GM12878 (cell line): Measurements from ENCODE around the gene SLC39A8. TPM values are rescaled to one million over a fixed set of nuclear protein-coding genes. Genes with fewer than 3 reads are reported as not detected.

Source experiments
- ATAC-seq: fragments of 200-7000 bp; cut with Tn5 transposase; 3 replicates; pipeline ENCODE4 v1.9.1; 2020; ENCODE audit warnings: mild to moderate bottlenecking, moderate library complexity
- BruUV-seq: library from RNA; stranded (reverse); fragments of 400-500 nt; replicated peaks from 2 replicates; lab custom pipeline; 2021; lab: Mats Ljungman, UMichigan
- CTCF ChIA-PET: fragments of 300-600 bp; sonication (Branson Sonifier 250); formaldehyde crosslinking; extraction: SDS; loops from one replicate; lab custom pipeline; 2021; ENCODE audit warnings: inconsistent platforms; lab: Yijun Ruan, JAX
- POLR2A ChIA-PET: fragments of 350-600 bp; formaldehyde crosslinking; extraction: SDS; loops from one replicate; lab custom pipeline; 2021; ENCODE audit warnings: inconsistent platforms; lab: Charles Lee
- RAD21 ChIA-PET: fragments of 300-600 bp; sonication (Branson Sonifier 250); formaldehyde crosslinking; loops from one replicate; lab custom pipeline; 2023; ENCODE audit warnings: antibody characterized with exemption; ENCODE audit not compliant: unreplicated experiment; lab: Charles Lee
- SMC1A ChIA-PET: fragments of 300-600 bp; sonication (Branson Sonifier 250); formaldehyde crosslinking; loops from one replicate; lab custom pipeline; 2023; ENCODE audit not compliant: unreplicated experiment, uncharacterized antibody; lab: Charles Lee
- DNase-seq: peaks from one replicate; pipeline ENCODE4 v3.0.0-alpha.2; 2011; ENCODE audit warnings: low read depth, low spot score
- FAIRE-seq: peaks from 3 replicates; lab custom pipeline; 2011; peaks lifted over from hg19 to GRCh38; lab: Jason Lieb, UNC
- H2AFZ ChIP-seq: 2 replicates; pipeline ENCODE4 v1.6.0; 2011; ENCODE audit warnings: low read depth, low read length, control low read depth; ENCODE audit not compliant: control insufficient read depth
- H3K27ac ChIP-seq: 2 replicates; pipeline ENCODE4 v1.5.1; 2011; ENCODE audit warnings: control low read depth; ENCODE audit not compliant: control insufficient read depth, insufficient read depth
- H3K27me3 ChIP-seq, 2 experiments: replicated peaks in 1 of 2; 2 replicates each; pipeline versions ENCODE4 v1.6.0 to v1.6.1; 2011; ENCODE audit warnings: low read length in 1 of 2; ENCODE audit not compliant: control insufficient read depth in 2 of 2, insufficient read depth in 2 of 2
- H3K36me3 ChIP-seq, 2 experiments: 2 replicates each; pipeline ENCODE4 v1.5.1; 2011; ENCODE audit warnings: low read length in 1 of 2; ENCODE audit not compliant: control insufficient read depth in 2 of 2, insufficient read depth in 2 of 2
- H3K4me1 ChIP-seq: 2 replicates; pipeline ENCODE4 v1.6.1; 2011; ENCODE audit warnings: mild to moderate bottlenecking, low read length, moderate library complexity, mixed read lengths; ENCODE audit not compliant: control insufficient read depth, insufficient read depth
- H3K4me2 ChIP-seq: 2 replicates; pipeline ENCODE4 v1.6.0; 2011; ENCODE audit warnings: control low read depth; ENCODE audit not compliant: control insufficient read depth, insufficient read depth
- H3K4me3 ChIP-seq: fragments of 200-600 bp; sonication (generic); 2 replicates; pipeline ENCODE4 v1.5.1; 2016
- H3K79me2 ChIP-seq: 2 replicates; pipeline ENCODE4 v1.6.0; 2011; ENCODE audit warnings: low read length; ENCODE audit not compliant: control insufficient read depth, insufficient read depth
- H3K9ac ChIP-seq: 2 replicates; pipeline ENCODE4 v1.8.0; 2011; ENCODE audit warnings: low read length, control low read depth, mixed read lengths; ENCODE audit not compliant: control insufficient read depth, insufficient read depth
- H3K9me3 ChIP-seq: replicated peaks from 3 replicates; pipeline ENCODE4 v1.5.1; 2011; ENCODE audit warnings: mild to moderate bottlenecking, low read length; ENCODE audit not compliant: control insufficient read depth, insufficient read depth
- H4K20me1 ChIP-seq: 2 replicates; pipeline ENCODE4 v1.6.0; 2011; ENCODE audit not compliant: control insufficient read depth, insufficient read depth
- ELK1 ChIP-seq: IDR thresholded peaks from 2 replicates; pipeline ENCODE4 v1.6.1; 2012; ENCODE audit warnings: low read depth, low read length, improper control_type of control experiment
- FOXM1 ChIP-seq: IDR thresholded peaks from 2 replicates; pipeline ENCODE4 v1.6.1; 2012; ENCODE audit warnings: low read depth, mild to moderate bottlenecking, inconsistent platforms, low read length, moderate library complexity
- HDGF ChIP-seq: fragments of 450-650 bp; IDR thresholded peaks from 2 replicates; pipeline ENCODE4 v1.6.1; 2016; ENCODE audit warnings: antibody characterized with exemption
- IRF3 ChIP-seq: fragments of 450-650 bp; IDR thresholded peaks from 2 replicates; pipeline ENCODE4 v1.6.1; 2014; ENCODE audit warnings: mild to moderate bottlenecking
- MXI1 ChIP-seq: fragments of 150-350 bp; IDR thresholded peaks from 2 replicates; pipeline ENCODE4 v1.6.1; 2011; ENCODE audit warnings: low read depth, mild to moderate bottlenecking, inconsistent platforms, low read length, improper control_type of control experiment
- NRF1 ChIP-seq: conservative IDR thresholded peaks from 2 replicates; pipeline ENCODE4 v1.6.1; 2011; ENCODE audit warnings: mild to moderate bottlenecking, low read depth, low read length, improper control_type of control experiment
- POLR2AphosphoS5 ChIP-seq: IDR thresholded peaks from 2 replicates; pipeline ENCODE4 v1.6.1; 2011; ENCODE audit warnings: mild to moderate bottlenecking, low read length, inconsistent platforms
- RAD51 ChIP-seq: fragments of 450-650 bp; IDR thresholded peaks from 2 replicates; pipeline ENCODE4 v1.6.1; 2016; ENCODE audit warnings: moderate library complexity, mild to moderate bottlenecking, inconsistent platforms
- SMAD1 ChIP-seq: fragments of 450-650 bp; IDR thresholded peaks from 2 replicates; pipeline ENCODE4 v1.6.1; 2018; ENCODE audit warnings: mild to moderate bottlenecking, low read depth; ENCODE audit not compliant: partially characterized antibody
- STAT1 ChIP-seq: fragments of 450-650 bp; conservative IDR thresholded peaks from 2 replicates; pipeline ENCODE4 v1.6.1; 2014; ENCODE audit warnings: antibody characterized with exemption, mild to moderate bottlenecking
- TBL1XR1 ChIP-seq: IDR thresholded peaks from 2 replicates; pipeline ENCODE4 v1.6.1; 2012; ENCODE audit warnings: low read depth, low read length, improper control_type of control experiment
- USF2 ChIP-seq: IDR thresholded peaks from 2 replicates; pipeline ENCODE4 v1.6.1; 2011; ENCODE audit warnings: low read depth, low read length, improper control_type of control experiment, borderline replicate concordance
- WGBS: methylation state at CpG from one replicate; pipeline ENCODE4 v1.1.6; 2016; ENCODE audit warnings: low lambda C conversion rate; ENCODE audit not compliant: insufficient replicate concordance, insufficient coverage; ENCODE audit errors: missing lambda C conversion rate; 5-methylcytosine and 5-hydroxymethylcytosine counted together
- in situ Hi-C: fragments of 300-500 bp; cut with MboI; formaldehyde crosslinking; loops from 9 replicates; pipeline ENCODE4 v1.14.3; 2018; ENCODE audit warnings: mixed read lengths
- intact Hi-C: fragments of 100-400 bp; cut with micrococcal nuclease; formaldehyde crosslinking; loops from one replicate; pipeline ENCODE4 v1.14.2; 2022; ENCODE audit not compliant: unreplicated experiment
- polyA plus RNA-seq, 11 experiments: library from polyadenylated mRNA; depleted of rRNA in 4 of 11; unstranded in 6 of 11; stranded (reverse) in 5 of 11; fragments of >200 nt; fragmentation: Nextera tagmentation in 4 of 11; fragmentation: Illumina TruSeq in 1 of 11; extraction: Ambion mirVana in 4 of 11; extraction: Trizol in 1 of 11; gene quantifications; 1 replicate in 1 of 11; 2 replicates in 10 of 11; pipeline versions ENCODE4 v1.2.1 to v1.2.3, GENCODE V29; 2011 to 2016; ENCODE audit warnings: inconsistent platforms in 2 of 11, missing spikeins in 2 of 11, low read depth in 1 of 11
- total RNA-seq, 4 experiments: library from RNA; depleted of rRNA in 3 of 4; stranded (reverse); fragments of >200 nt in 3 of 4; fragmentation: Illumina TruSeq in 1 of 4; extraction: Trizol in 1 of 4; gene quantifications; 2 replicates each; pipeline versions ENCODE4 v1.2.1 to v1.2.3, GENCODE V29; 2013 to 2021
- TF ChIP-seq, protein P1 (sequence below): fragments of 450-650 bp; conservative IDR thresholded peaks from 2 replicates; pipeline ENCODE4 v1.6.1; 2017; ENCODE audit warnings: mild to moderate bottlenecking, moderate library complexity
- TF ChIP-seq, protein P2 (sequence below): fragments of 450-650 bp; IDR thresholded peaks from 2 replicates; pipeline ENCODE4 v1.6.1; 2017; ENCODE audit warnings: mild to moderate bottlenecking, low read depth, inconsistent platforms; ENCODE audit not compliant: poor library complexity, severe bottlenecking

SLC39A8 gene
- total and polyA plus RNA-seq, 10 of the 15 experiments (the other 5 are each of a cell fraction or from before 2014, with no cell fraction given) = 7.9 to 47.8 (median 32.8) TPM

DNA sequence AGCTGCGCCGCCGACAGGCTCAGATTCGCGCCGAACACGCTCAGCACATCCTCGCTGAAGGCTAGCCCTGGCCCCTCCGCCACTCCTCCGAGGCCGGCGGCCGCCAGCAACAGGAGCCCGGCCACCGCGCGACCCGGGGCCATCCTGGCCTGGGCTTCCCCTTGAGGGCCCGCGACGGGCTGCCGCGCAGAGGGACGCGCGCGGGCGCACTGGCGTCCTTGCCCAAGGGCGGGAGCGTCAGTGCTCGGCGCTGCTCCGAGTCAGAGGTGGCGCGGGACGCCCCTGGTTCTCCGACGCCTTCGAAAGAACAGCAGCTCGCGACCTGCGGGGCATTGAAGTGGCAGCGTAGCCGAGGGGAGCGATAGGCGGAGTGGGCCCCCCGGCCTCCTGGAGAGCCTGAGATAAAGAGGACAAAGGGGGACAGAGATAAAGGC lies 745 bp downstream of the SLC39A8 start (continued):
- TF ChIP-seq, protein P1, sequence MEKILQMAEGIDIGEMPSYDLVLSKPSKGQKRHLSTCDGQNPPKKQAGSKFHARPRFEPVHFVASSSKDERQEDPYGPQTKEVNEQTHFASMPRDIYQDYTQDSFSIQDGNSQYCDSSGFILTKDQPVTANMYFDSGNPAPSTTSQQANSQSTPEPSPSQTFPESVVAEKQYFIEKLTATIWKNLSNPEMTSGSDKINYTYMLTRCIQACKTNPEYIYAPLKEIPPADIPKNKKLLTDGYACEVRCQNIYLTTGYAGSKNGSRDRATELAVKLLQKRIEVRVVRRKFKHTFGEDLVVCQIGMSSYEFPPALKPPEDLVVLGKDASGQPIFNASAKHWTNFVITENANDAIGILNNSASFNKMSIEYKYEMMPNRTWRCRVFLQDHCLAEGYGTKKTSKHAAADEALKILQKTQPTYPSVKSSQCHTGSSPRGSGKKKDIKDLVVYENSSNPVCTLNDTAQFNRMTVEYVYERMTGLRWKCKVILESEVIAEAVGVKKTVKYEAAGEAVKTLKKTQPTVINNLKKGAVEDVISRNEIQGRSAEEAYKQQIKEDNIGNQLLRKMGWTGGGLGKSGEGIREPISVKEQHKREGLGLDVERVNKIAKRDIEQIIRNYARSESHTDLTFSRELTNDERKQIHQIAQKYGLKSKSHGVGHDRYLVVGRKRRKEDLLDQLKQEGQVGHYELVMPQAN = 0 out of 2 replicates have a peak, but pooled peaks have one; percentile 26
- no peak for TF ChIP-seq FOXM1
- TF ChIP-seq MXI1 = no peak; the same call in none of the 2 replicates
- TF ChIP-seq RAD51 = no peak
- TF ChIP-seq STAT1 = peak; percentile 75; the same call in 1 of the 2 replicates
- TF ChIP-seq SMAD1 = no peak
- no peak; the same call in 1 of the 2 replicates for TF ChIP-seq TBL1XR1

GRCh38 chr4:102343964-102344519 lies 1.2 kb downstream of the SLC39A8 start:
- Histone ChIP-seq H3K27ac (peak overlapping the region; percentile 87), H4K20me1 (no peaks in the 10 kb centered on the region), H3K4me1 (peaks cover 11% of the 10 kb centered on the region), H2AFZ (peak overlapping the region; percentile 85), H3K4me3 (peak overlapping the region; percentile 72), H3K4me2 (peak overlapping the region; percentile 90), H3K36me3 (no peaks in the 10 kb centered on the region), H3K9me3 (no peaks in the 10 kb centered on the region; the same call in 2 of the 3 replicates), H3K27me3 (no peaks in the 10 kb centered on the region), H3K9ac (peak overlapping the region; percentile 81), H3K79me2 (peaks cover 46% of the 10 kb centered on the region)
- intact Hi-C loops = loop anchor here (2.0 to 10.0 kb wide), 4 partner anchors 159 to 531 kb away; partner anchors contain the start of gene UBE2D3
- ATAC-seq (peak; percentile 1), FAIRE-seq (no peak), DNase-seq (peak; percentile 21)
- in situ Hi-C loops = no loop called here
- CTCF ChIA-PET = interaction anchor here (1.1 to 2.7 kb wide), 8 partner anchors 11 to 157 kb away, joined by 3 to 40 read pairs (median 4); partner anchors contain the start of gene NFKB1
- RAD21 ChIA-PET = interaction anchor here (0.5 to 4.8 kb wide), 5 partner anchors 22 to 91 kb away, joined by 3 to 41 read pairs (median 9); no protein-coding TSS in a partner anchor
- TSS peak; percentile 58 for BruUV-seq
- 2% methylated on average over 21 of the region's 21 CpGs for WGBS
- SMC1A ChIA-PET = interaction anchor here (0.7 to 3.5 kb wide), 8 partner anchors 9 to 87 kb away, joined by 3 to 32 read pairs (median 3); no protein-coding TSS in a partner anchor
- POLR2A ChIA-PET = interaction anchor here (0.5 to 1.8 kb wide), 2 partner anchors 22 to 69 kb away, joined by 4 to 10 read pairs; no protein-coding TSS in a partner anchor
- TF ChIP-seq IRF3 (no peak), POLR2AphosphoS5 (no peak), MXI1 (peak; percentile 35; the same call in 1 of the 2 replicates), ELK1 (no peak), USF2 (no peak), HDGF (no peak), NRF1 (no peak)
- TF ChIP-seq, protein P2, sequence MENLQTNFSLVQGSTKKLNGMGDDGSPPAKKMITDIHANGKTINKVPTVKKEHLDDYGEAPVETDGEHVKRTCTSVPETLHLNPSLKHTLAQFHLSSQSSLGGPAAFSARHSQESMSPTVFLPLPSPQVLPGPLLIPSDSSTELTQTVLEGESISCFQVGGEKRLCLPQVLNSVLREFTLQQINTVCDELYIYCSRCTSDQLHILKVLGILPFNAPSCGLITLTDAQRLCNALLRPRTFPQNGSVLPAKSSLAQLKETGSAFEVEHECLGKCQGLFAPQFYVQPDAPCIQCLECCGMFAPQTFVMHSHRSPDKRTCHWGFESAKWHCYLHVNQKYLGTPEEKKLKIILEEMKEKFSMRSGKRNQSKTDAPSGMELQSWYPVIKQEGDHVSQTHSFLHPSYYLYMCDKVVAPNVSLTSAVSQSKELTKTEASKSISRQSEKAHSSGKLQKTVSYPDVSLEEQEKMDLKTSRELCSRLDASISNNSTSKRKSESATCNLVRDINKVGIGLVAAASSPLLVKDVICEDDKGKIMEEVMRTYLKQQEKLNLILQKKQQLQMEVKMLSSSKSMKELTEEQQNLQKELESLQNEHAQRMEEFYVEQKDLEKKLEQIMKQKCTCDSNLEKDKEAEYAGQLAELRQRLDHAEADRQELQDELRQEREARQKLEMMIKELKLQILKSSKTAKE = peak; percentile 29
